HepG2 (cell line): ENCODE results near the gene KRT1. TPM values are rescaled to one million over a fixed set of nuclear protein-coding genes. Genes with fewer than 3 reads are reported as not detected.

Experiments
- ATAC-seq: fragments of 200-7000 bp; cut with Tn5 transposase; 3 replicates; pipeline ENCODE4 v1.9.1; 2020; ENCODE audit warnings: mild to moderate bottlenecking, moderate library complexity
- BruUV-seq: library from RNA; stranded (reverse); fragments of 400-500 nt; replicated peaks from 2 replicates; lab custom pipeline; 2021; lab: Mats Ljungman, UMichigan
- CTCF ChIA-PET: fragments of 300-600 bp; formaldehyde crosslinking; extraction: SDS; loops from one replicate; lab custom pipeline; 2021; ENCODE audit warnings: low total read pairs, inconsistent platforms, low intra/inter-chr PET ratio; lab: Yijun Ruan, JAX
- POLR2A ChIA-PET: fragments of 350-600 bp; sonication (Branson Sonifier 250); formaldehyde crosslinking; loops from one replicate; lab custom pipeline; 2020; ENCODE audit warnings: antibody characterized with exemption, inconsistent platforms; lab: Yijun Ruan, JAX
- DNase-seq: peaks from one replicate; pipeline ENCODE4 v3.0.0-alpha.2; 2015; ENCODE audit warnings: low spot score
- FAIRE-seq: peaks from 3 replicates; lab custom pipeline; 2011; peaks lifted over from hg19 to GRCh38; lab: Jason Lieb, UNC
- H2AFZ ChIP-seq: one replicate; pipeline ENCODE4 v1.6.1; 2011; ENCODE audit warnings: low read length, inconsistent platforms
- H3K27ac ChIP-seq: fragments of 300-600 bp; 3 replicates; pipeline ENCODE4 v1.8.0; 2011; ENCODE audit warnings: mixed run types, mild to moderate bottlenecking, mixed read lengths, low read length, inconsistent platforms; ENCODE audit not compliant: insufficient read depth; ENCODE audit errors: extremely low read length
- H3K27me3 ChIP-seq, 2 experiments: fragments of 200-600 bp in 1 of 2; 2 replicates in 1 of 2; 3 replicates in 1 of 2; pipeline versions ENCODE4 v1.6.0 to v1.8.0; 2011; ENCODE audit warnings: low read length in 2 of 2, mild to moderate bottlenecking in 2 of 2, moderate library complexity in 2 of 2, inconsistent platforms in 1 of 2; ENCODE audit not compliant: insufficient read depth in 2 of 2, control insufficient read depth in 1 of 2
- H3K36me3 ChIP-seq, 2 experiments: fragments of 200-600 bp in 1 of 2; replicated peaks in 1 of 2; 2 replicates in 1 of 2; 3 replicates in 1 of 2; pipeline versions ENCODE4 v1.5.1 to v1.8.0; 2011; ENCODE audit warnings: low read length in 2 of 2, inconsistent platforms in 1 of 2; ENCODE audit not compliant: insufficient read depth in 2 of 2, control insufficient read depth in 1 of 2
- H3K4me1 ChIP-seq: 2 replicates; pipeline ENCODE4 v1.5.1; 2012; ENCODE audit warnings: low read length, inconsistent platforms; ENCODE audit not compliant: insufficient read depth
- H3K4me2 ChIP-seq: 2 replicates; pipeline ENCODE4 v1.6.0; 2011; ENCODE audit warnings: low read depth, low read length, inconsistent platforms
- H3K4me3 ChIP-seq, 3 experiments: fragments of 200-600 bp in 1 of 3; sonication (generic), shearing (Covaris generic) in 1 of 3; replicated peaks in 1 of 3; 2 replicates each; pipeline ENCODE4 v1.5.1; 2011 to 2016; ENCODE audit warnings: low read length in 3 of 3, inconsistent platforms in 2 of 3, low read depth in 2 of 3, mild to moderate bottlenecking in 2 of 3, control low read depth in 1 of 3, mixed read lengths in 1 of 3; ENCODE audit not compliant: insufficient read depth in 1 of 3
- H3K79me2 ChIP-seq: one replicate; pipeline ENCODE4 v1.6.1; 2011; ENCODE audit warnings: low read length, inconsistent platforms; ENCODE audit not compliant: insufficient read depth
- H3K9ac ChIP-seq: 2 replicates; pipeline ENCODE4 v1.6.0; 2011; ENCODE audit warnings: mild to moderate bottlenecking, low read depth, low read length, inconsistent platforms; ENCODE audit not compliant: insufficient read depth
- H3K9me3 ChIP-seq: 2 replicates; pipeline ENCODE4 v1.5.1; 2012; ENCODE audit warnings: mild to moderate bottlenecking, low read length
- H4K20me1 ChIP-seq: 2 replicates; pipeline ENCODE4 v1.6.0; 2011; ENCODE audit warnings: inconsistent platforms, mild to moderate bottlenecking, low read length, moderate library complexity; ENCODE audit not compliant: insufficient read depth
- ATF7 ChIP-seq, 2 experiments: fragments of 450-650 bp in 1 of 2; sonication (generic) in 1 of 2; formaldehyde crosslinking in 1 of 2; IDR thresholded peaks; 2 replicates each; pipeline versions ENCODE4 v1.4.0 to v1.6.1; 2016 to 2020; ENCODE audit warnings: antibody characterized with exemption in 1 of 2, mild to moderate bottlenecking in 1 of 2, missing genetic modification reagents in 1 of 2
- CBX5 ChIP-seq: sonication (generic); formaldehyde crosslinking; IDR thresholded peaks from 2 replicates; pipeline ENCODE4 v1.4.0; 2020; ENCODE audit warnings: missing genetic modification reagents, borderline replicate concordance
- HOXA5 ChIP-seq: sonication (generic); formaldehyde crosslinking; IDR thresholded peaks from 2 replicates; pipeline ENCODE4 v1.4.0; 2020; ENCODE audit warnings: missing genetic modification reagents
- JUNB ChIP-seq: sonication (generic); formaldehyde crosslinking; IDR thresholded peaks from 2 replicates; pipeline ENCODE4 v1.8.0; 2022; ENCODE audit warnings: missing genetic modification reagents, mild to moderate bottlenecking, borderline replicate concordance
- ONECUT2 ChIP-seq: sonication (generic); formaldehyde crosslinking; IDR thresholded peaks from 2 replicates; pipeline ENCODE4 v1.4.0; 2020; ENCODE audit warnings: missing genetic modification reagents
- RFXANK ChIP-seq: IDR thresholded peaks from 2 replicates; pipeline ENCODE4 v1.6.1; 2016
- TAF1 ChIP-seq: sonication (generic); formaldehyde crosslinking; IDR thresholded peaks from 2 replicates; pipeline ENCODE4 v1.4.0; 2020; ENCODE audit warnings: missing genetic modification reagents
- ZFYVE20 ChIP-seq: sonication (generic); formaldehyde crosslinking; IDR thresholded peaks from 2 replicates; pipeline ENCODE4 v1.8.0; 2023; ENCODE audit warnings: low read depth, mild to moderate bottlenecking, moderate library complexity, missing genetic modification reagents, borderline replicate concordance
- ZNF775 ChIP-seq: sonication (generic); formaldehyde crosslinking; IDR thresholded peaks from 2 replicates; pipeline ENCODE4 v1.4.0; 2020; ENCODE audit warnings: missing genetic modification reagents, mild to moderate bottlenecking, moderate library complexity, borderline replicate concordance
- WGBS: methylation state at CpG from one replicate; pipeline ENCODE4 v1.1.6; 2017; ENCODE audit warnings: low lambda C conversion rate; 5-methylcytosine and 5-hydroxymethylcytosine counted together
- in situ Hi-C: cut with HindIII; loops from 2 replicates; pipeline ENCODE4 v1.10.0; 2017; ENCODE audit warnings: low pct_unique_long_range_greater_than_20kb; ENCODE audit not compliant: extremely low pct_ligation_motif_present
- intact Hi-C: fragments of 100-400 bp; cut with micrococcal nuclease; formaldehyde crosslinking; loops from one replicate; pipeline ENCODE4 v1.10.0; 2022; ENCODE audit not compliant: unreplicated experiment
- polyA plus RNA-seq, 8 experiments: library from polyadenylated mRNA; depleted of rRNA in 3 of 8; stranded (reverse) in 7 of 8; unstranded in 1 of 8; fragments of >200 nt; fragmentation: Illumina TruSeq in 4 of 8; extraction: Trizol in 4 of 8; gene quantifications; 2 replicates each; pipeline versions ENCODE4 v1.2.1 to v1.2.3, GENCODE V29; 2011 to 2016; ENCODE audit warnings: low read depth in 4 of 8, missing spikeins in 1 of 8, mixed read lengths in 1 of 8; ENCODE audit not compliant: insufficient read depth in 1 of 8
- total RNA-seq, 5 experiments: library from RNA; depleted of rRNA; stranded (reverse); fragments of >200 nt; fragmentation: Illumina TruSeq; extraction: Trizol; gene quantifications; 2 replicates each; pipeline ENCODE4 v1.2.3, GENCODE V29; 2016; ENCODE audit warnings: low read depth in 1 of 5
- TF ChIP-seq, protein P1 (sequence below): sonication (generic); formaldehyde crosslinking; IDR thresholded peaks from 2 replicates; pipeline ENCODE4 v1.5.1; 2020; ENCODE audit warnings: mild to moderate bottlenecking, missing genetic modification reagents, borderline replicate concordance
- TF ChIP-seq, protein P2 (sequence below): sonication (generic); formaldehyde crosslinking; IDR thresholded peaks from 2 replicates; pipeline ENCODE4 v1.4.0; 2020; ENCODE audit warnings: mild to moderate bottlenecking, missing genetic modification reagents
- TF ChIP-seq, protein P3 (sequence below): sonication (generic); formaldehyde crosslinking; IDR thresholded peaks from 2 replicates; pipeline ENCODE4 v1.4.0; 2020; ENCODE audit warnings: missing genetic modification reagents
- TF ChIP-seq, protein P4 (sequence below): sonication (generic); formaldehyde crosslinking; IDR thresholded peaks from 2 replicates; pipeline ENCODE4 v1.8.0; 2022; ENCODE audit warnings: missing genetic modification reagents, low read depth, mild to moderate bottlenecking, borderline replicate concordance

Gene KRT1
- total and polyA plus RNA-seq, 2 of the 13 experiments (the other 11 are each of a cell fraction or from before 2014, with no cell fraction given) = not detected

DNA sequence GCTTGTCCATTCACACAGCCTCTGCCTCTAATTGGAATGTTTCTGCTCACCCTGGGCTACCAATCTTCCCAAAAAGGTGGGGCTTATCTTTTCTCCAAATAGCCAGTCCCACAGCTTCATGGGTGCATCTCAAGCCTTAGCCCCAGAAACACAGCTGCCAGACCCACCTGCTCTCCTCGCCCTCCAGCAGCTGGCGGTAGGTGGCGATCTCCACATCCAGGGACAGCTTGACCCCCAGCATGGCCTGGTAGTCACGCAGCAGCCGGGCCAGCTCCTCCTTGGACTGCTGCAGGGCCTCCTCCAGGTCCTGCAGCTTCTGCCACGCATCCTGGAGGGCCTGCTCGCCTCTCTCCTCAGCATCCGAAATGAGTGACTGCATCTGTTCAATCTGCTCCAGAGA, 12.0 kb upstream of the KRT1 start (continued):
- TF ChIP-seq, protein P1, sequence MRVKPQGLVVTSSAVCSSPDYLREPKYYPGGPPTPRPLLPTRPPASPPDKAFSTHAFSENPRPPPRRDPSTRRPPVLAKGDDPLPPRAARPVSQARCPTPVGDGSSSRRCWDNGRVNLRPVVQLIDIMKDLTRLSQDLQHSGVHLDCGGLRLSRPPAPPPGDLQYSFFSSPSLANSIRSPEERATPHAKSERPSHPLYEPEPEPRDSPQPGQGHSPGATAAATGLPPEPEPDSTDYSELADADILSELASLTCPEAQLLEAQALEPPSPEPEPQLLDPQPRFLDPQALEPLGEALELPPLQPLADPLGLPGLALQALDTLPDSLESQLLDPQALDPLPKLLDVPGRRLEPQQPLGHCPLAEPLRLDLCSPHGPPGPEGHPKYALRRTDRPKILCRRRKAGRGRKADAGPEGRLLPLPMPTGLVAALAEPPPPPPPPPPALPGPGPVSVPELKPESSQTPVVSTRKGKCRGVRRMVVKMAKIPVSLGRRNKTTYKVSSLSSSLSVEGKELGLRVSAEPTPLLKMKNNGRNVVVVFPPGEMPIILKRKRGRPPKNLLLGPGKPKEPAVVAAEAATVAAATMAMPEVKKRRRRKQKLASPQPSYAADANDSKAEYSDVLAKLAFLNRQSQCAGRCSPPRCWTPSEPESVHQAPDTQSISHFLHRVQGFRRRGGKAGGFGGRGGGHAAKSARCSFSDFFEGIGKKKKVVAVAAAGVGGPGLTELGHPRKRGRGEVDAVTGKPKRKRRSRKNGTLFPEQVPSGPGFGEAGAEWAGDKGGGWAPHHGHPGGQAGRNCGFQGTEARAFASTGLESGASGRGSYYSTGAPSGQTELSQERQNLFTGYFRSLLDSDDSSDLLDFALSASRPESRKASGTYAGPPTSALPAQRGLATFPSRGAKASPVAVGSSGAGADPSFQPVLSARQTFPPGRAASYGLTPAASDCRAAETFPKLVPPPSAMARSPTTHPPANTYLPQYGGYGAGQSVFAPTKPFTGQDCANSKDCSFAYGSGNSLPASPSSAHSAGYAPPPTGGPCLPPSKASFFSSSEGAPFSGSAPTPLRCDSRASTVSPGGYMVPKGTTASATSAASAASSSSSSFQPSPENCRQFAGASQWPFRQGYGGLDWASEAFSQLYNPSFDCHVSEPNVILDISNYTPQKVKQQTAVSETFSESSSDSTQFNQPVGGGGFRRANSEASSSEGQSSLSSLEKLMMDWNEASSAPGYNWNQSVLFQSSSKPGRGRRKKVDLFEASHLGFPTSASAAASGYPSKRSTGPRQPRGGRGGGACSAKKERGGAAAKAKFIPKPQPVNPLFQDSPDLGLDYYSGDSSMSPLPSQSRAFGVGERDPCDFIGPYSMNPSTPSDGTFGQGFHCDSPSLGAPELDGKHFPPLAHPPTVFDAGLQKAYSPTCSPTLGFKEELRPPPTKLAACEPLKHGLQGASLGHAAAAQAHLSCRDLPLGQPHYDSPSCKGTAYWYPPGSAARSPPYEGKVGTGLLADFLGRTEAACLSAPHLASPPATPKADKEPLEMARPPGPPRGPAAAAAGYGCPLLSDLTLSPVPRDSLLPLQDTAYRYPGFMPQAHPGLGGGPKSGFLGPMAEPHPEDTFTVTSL (CRISPR knock-in tag) = no peak
- TF ChIP-seq RFXANK (CRISPR knock-in tag) = no peak
- no peak for TF ChIP-seq ZNF775 (CRISPR knock-in tag)

DNA sequence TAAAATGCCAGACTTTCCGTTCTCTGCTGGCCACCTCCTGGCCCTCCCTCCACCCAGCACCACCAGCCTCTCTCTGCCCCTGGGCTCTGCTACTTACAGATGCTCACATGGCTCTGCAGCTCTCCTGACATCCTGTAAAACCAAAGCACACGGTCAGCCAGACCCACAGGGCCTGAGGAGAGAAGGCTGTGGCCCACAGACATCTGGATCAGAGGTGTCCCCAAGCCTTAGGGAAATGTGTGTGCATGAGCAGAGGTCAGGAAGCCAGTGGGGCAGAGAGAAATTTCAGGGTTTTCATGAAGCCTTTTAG, 11.6 kb upstream of the KRT1 start:
- H3K9ac ChIP-seq = no peak overlapping the region
- peaks cover 6 to 48% of the 10 kb centered on the region in 2 experiments; a peak in 3 of 5 replicates for H3K27me3 ChIP-seq
- no peak overlapping the region for H3K4me2 ChIP-seq
- BruUV-seq = no TSS peak
- H4K20me1 ChIP-seq = no peaks in the 10 kb centered on the region
- H3K4me1 ChIP-seq = no peaks in the 10 kb centered on the region
- no peaks in the 10 kb centered on the region for H3K79me2 ChIP-seq
- POLR2A ChIA-PET = no interaction called here
- in situ Hi-C loops = loop anchor here (25.0 kb wide), 1 partner anchor 296 kb away; no protein-coding TSS in a partner anchor
- no peak overlapping the region for H3K4me3 ChIP-seq
- FAIRE-seq (no peak), ATAC-seq (no peak), DNase-seq (no peak)
- H3K27ac ChIP-seq = no peak overlapping the region
- H2AFZ ChIP-seq = no peak overlapping the region
- CTCF ChIA-PET = interaction anchor here (0.7 to 1.0 kb wide), 2 partner anchors 179 to 289 kb away, joined by 3 to 5 read pairs; no protein-coding TSS in a partner anchor
- H3K9me3 ChIP-seq = no peaks in the 10 kb centered on the region
- intact Hi-C loops = no loop called here
- WGBS = 26% methylated on average over 2 of the region's 2 CpGs
- no peaks in the 10 kb centered on the region for H3K36me3 ChIP-seq
- TF ChIP-seq, protein P2, sequence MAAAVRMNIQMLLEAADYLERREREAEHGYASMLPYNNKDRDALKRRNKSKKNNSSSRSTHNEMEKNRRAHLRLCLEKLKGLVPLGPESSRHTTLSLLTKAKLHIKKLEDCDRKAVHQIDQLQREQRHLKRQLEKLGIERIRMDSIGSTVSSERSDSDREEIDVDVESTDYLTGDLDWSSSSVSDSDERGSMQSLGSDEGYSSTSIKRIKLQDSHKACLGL = no peak
- TF ChIP-seq JUNB (CRISPR knock-in tag) (no peak), ONECUT2 (CRISPR knock-in tag) (no peak), ZFYVE20 (CRISPR knock-in tag) (no peak), TAF1 (CRISPR knock-in tag) (no peak), CBX5 (CRISPR knock-in tag) (no peak), HOXA5 (CRISPR knock-in tag) (no peak), ATF7 (IDR thresholded peaks at IDR 0.05) (no peak), ATF7 (CRISPR knock-in tag; IDR thresholded peaks at IDR 0.05) (no peak)
- TF ChIP-seq, protein P3, sequence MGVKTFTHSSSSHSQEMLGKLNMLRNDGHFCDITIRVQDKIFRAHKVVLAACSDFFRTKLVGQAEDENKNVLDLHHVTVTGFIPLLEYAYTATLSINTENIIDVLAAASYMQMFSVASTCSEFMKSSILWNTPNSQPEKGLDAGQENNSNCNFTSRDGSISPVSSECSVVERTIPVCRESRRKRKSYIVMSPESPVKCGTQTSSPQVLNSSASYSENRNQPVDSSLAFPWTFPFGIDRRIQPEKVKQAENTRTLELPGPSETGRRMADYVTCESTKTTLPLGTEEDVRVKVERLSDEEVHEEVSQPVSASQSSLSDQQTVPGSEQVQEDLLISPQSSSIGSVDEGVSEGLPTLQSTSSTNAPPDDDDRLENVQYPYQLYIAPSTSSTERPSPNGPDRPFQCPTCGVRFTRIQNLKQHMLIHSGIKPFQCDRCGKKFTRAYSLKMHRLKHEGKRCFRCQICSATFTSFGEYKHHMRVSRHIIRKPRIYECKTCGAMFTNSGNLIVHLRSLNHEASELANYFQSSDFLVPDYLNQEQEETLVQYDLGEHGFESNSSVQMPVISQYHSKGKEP (CRISPR knock-in tag) = no peak
- TF ChIP-seq, protein P4, sequence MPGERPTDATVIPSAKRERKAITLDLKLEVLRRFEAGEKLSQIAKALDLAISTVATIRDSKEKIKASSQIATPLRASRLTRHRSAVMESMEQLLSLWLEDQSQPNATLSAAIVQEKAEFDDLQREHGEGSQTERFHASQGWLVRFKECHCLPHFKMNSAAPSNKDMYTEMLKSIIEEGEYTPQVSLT (CRISPR knock-in tag) = no peak
